HG02884 (cell line): Measurements from ENCODE around the gene VAV2.
"Not testable (repeated sequence)": the region's sequence is repeated elsewhere in the genome, so short reads cannot be mapped to it uniquely, and the experiment has no call there.

ENCODE experiments used
- ATAC-seq: cut with Tn5 transposase; IDR thresholded peaks from one replicate; pipeline ENCODE4 v1.9.1; 2021; ENCODE audit warnings: mild to moderate bottlenecking, moderate library complexity; ENCODE audit not compliant: unreplicated experiment

Gene VAV2

GRCh38 chr9:133897675-133898074 is 94.4 kb downstream of the VAV2 start:
- no peak for ATAC-seq

GRCh38 chr9:133896007-133896406 is 96.1 kb downstream of the VAV2 start:
- not testable (repeated sequence) for ATAC-seq

GRCh38 chr9:133895335-133895734 is 96.8 kb downstream of the VAV2 start:
- no peak for ATAC-seq

- no peak for ATAC-seq
Measured at GRCh38 chr9:133894377-133895321, 97.5 kb downstream of the VAV2 start.

GRCh38 chr9:133893191-133893994 is 98.7 kb downstream of the VAV2 start:
- no peak for ATAC-seq

GRCh38 chr9:133892193-133892920 is 99.8 kb downstream of the VAV2 start:
- ATAC-seq = no peak

- ATAC-seq = no peak
Measured at GRCh38 chr9:133891741-133892140, 100.4 kb downstream of the VAV2 start.

GRCh38 chr9:133890583-133890982 is 101.5 kb downstream of the VAV2 start:
- ATAC-seq = no peak

- ATAC-seq = no peak
Measured at GRCh38 chr9:133889584-133890301, 102.4 kb downstream of the VAV2 start.

GRCh38 chr9:133888809-133889491 is 103.2 kb downstream of the VAV2 start:
- ATAC-seq = no peak

GRCh38 chr9:133888048-133888808 is 103.9 kb downstream of the VAV2 start:
- no peak for ATAC-seq

GRCh38 chr9:133887540-133888047 is 104.5 kb downstream of the VAV2 start:
- no peak for ATAC-seq

GRCh38 chr9:133886563-133887501 is 105.3 kb downstream of the VAV2 start:
- ATAC-seq = no peak

GRCh38 chr9:133884907-133885744 is 107.0 kb downstream of the VAV2 start:
- no peak for ATAC-seq

GRCh38 chr9:133882849-133883755 is 109.0 kb downstream of the VAV2 start:
- no peak for ATAC-seq
